ENCODE data around the gene BNIP3. TPM values are rescaled to one million over a fixed set of nuclear protein-coding genes. Genes with fewer than 3 reads are reported as not detected.

Gene BNIP3
- total RNA-seq, 4 donors from 2014 or later = 337 to 1,280 (median 583) TPM

DNA sequence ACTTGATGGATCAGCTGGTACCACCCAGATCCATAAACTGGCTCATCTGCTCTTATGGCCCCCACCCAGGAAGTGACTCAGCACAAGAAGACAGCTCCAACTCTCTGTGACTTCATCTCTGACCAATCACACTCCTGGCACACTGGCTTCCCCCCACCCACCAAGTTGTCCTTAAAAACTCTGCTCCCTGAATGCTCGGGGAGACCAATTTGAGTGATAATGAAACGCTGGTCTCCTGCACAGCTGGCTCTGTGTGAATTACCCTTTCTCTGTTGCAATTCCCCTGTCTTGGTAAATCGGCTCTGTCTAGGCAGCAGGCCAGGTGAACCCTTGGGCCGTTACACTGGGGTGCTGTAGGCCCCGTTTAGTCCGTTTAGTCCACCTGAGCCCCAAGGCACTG lies 23.4 kb upstream of the BNIP3 start:
- intact Hi-C loops (cut with DNase I; ENCODE audit: low total_unique reads) (no loop called here), in situ Hi-C loops (cut with MboI; ENCODE audit: low sequenced_read_pairs in 4 of 4) (no loop called here)
- Histone ChIP-seq H3K36me3 (no peaks in the 10 kb centered on the region), H3K9me3 (no peaks in the 10 kb centered on the region), H3K27ac (no peak overlapping the region), H3K4me3 (no peak overlapping the region), H3K27me3 (no peaks in the 10 kb centered on the region), H3K4me1 (peaks cover 9% of the 10 kb centered on the region in 2 donors)
- DNase-seq (no peak), ATAC-seq (no peak)
- TF ChIP-seq, protein P1, sequence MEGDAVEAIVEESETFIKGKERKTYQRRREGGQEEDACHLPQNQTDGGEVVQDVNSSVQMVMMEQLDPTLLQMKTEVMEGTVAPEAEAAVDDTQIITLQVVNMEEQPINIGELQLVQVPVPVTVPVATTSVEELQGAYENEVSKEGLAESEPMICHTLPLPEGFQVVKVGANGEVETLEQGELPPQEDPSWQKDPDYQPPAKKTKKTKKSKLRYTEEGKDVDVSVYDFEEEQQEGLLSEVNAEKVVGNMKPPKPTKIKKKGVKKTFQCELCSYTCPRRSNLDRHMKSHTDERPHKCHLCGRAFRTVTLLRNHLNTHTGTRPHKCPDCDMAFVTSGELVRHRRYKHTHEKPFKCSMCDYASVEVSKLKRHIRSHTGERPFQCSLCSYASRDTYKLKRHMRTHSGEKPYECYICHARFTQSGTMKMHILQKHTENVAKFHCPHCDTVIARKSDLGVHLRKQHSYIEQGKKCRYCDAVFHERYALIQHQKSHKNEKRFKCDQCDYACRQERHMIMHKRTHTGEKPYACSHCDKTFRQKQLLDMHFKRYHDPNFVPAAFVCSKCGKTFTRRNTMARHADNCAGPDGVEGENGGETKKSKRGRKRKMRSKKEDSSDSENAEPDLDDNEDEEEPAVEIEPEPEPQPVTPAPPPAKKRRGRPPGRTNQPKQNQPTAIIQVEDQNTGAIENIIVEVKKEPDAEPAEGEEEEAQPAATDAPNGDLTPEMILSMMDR (IDR thresholded peaks at IDR 0.05 in 4 of 5, conservative IDR thresholded peaks at IDR 0.05 in 1 of 5) = no peak
- no peak for TF ChIP-seq POLR2A (IDR thresholded peaks at IDR 0.05)

DNA sequence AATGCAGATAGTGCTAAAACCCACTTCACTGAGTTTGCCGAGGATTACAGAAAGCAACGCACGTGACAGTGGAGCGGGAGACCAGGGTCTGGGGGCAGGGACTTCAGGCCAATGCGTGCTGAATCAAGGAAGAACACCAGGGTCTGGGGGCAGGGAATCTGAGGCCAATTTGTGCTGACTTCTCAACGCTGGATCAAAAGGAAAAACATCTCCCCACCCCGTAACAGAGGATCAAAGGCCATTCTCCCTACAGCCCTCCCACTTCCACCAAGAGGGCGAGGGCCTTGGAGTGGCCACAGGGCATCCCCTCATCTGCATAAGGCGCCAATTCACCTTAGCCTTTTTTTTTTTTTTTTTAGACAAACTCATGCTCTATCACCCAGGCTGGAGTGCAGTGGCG lies 22.3 kb upstream of the BNIP3 start:
- in situ Hi-C loops (cut with MboI; ENCODE audit: low sequenced_read_pairs in 4 of 4) = no loop called here

DNA sequence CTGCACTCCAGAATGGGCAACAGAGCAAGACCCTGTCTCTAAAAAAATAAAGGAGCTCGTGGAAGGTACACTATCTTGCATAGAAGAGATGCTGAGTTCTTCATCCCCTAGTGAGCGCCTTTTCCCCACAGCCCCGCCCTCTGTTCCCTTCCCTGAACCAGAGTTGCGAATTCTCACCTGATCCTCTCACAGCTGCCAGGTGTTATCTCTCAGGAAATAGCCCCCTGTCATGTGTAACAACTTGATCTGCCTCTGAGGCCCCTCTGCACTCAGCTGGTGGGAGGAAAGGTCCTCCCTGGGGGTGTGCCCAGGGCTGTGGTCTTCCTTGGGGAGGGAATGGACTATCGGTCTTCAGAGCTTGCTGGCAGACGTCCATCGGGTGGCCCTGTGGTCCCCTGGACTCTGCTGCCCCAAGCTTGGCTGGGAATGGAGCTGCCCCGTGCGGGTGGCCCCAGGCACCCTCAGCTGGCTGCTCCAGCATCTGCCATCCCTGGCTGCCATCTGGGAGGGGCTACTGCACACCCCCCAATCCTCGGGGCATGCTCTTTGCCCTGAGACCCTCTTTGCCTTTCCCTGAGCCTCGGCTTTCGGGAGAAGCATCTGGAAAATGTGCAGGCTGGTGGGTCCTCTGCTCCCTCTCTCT lies 21.7 kb upstream of the BNIP3 start:
- Histone ChIP-seq H3K27ac (no peak overlapping the region), H3K27me3 (no peaks in the 10 kb centered on the region), H3K9me3 (no peaks in the 10 kb centered on the region), H3K36me3 (no peaks in the 10 kb centered on the region), H3K4me3 (no peak overlapping the region), H3K4me1 (peaks cover 5 to 11% of the 10 kb centered on the region in 2 donors)
- intact Hi-C loops (cut with DNase I; ENCODE audit: low total_unique reads) (no loop called here), in situ Hi-C loops (cut with MboI; ENCODE audit: low sequenced_read_pairs in 4 of 4) (no loop called here)
- ATAC-seq (no peak), DNase-seq (no peak)
- TF ChIP-seq, protein P1 (IDR thresholded peaks at IDR 0.05 in 4 of 5, conservative IDR thresholded peaks at IDR 0.05 in 1 of 5) = no peak
- TF ChIP-seq POLR2A (IDR thresholded peaks at IDR 0.05) = no peak

More for the DNA sequence above, 22.3 kb upstream of the BNIP3 start:
- Histone ChIP-seq H3K27me3 (no peaks in the 10 kb centered on the region), H3K9me3 (no peaks in the 10 kb centered on the region), H3K4me3 (no peak overlapping the region), H3K27ac (no peak overlapping the region), H3K36me3 (no peaks in the 10 kb centered on the region), H3K4me1 (peaks cover 0 to 4% of the 10 kb centered on the region in 2 donors)
- intact Hi-C loops (cut with DNase I; ENCODE audit: low total_unique reads) = no loop called here
- DNase-seq (no peak), ATAC-seq (no peak)
- TF ChIP-seq, protein P1 (IDR thresholded peaks at IDR 0.05 in 4 of 5, conservative IDR thresholded peaks at IDR 0.05 in 1 of 5) = no peak
- no peak for TF ChIP-seq POLR2A (IDR thresholded peaks at IDR 0.05)

DNA sequence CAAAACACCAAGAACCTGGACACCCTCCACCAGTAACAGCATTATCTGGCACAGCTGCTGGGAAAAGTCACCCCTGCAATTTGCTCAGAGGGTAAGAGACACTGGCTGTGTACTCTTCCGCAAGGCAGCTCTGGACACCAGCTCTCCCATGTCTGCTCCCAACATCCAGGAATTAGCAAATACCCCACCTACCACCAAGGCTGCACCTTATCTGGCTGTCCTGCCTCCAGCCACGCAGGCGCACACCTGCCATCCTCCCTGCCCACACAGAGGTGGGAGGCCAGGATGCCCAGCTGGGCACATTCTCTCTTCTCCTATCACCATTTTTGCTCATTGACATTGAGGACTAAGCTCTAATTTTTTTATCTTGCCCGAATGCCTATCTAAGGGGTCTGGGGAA lies 20.3 kb upstream of the BNIP3 start:
- no peak for ATAC-seq
- Histone ChIP-seq H3K4me1 (peaks cover 16 to 25% of the 10 kb centered on the region in 2 donors), H3K27me3 (no peaks in the 10 kb centered on the region), H3K9me3 (no peaks in the 10 kb centered on the region), H3K4me3 (no peak overlapping the region), H3K27ac (no peak overlapping the region), H3K36me3 (no peaks in the 10 kb centered on the region)
- in situ Hi-C loops (cut with MboI; ENCODE audit: low sequenced_read_pairs in 4 of 4) (no loop called here), intact Hi-C loops (cut with DNase I; ENCODE audit: low total_unique reads) (no loop called here)
- no peak for TF ChIP-seq POLR2A (IDR thresholded peaks at IDR 0.05)
- TF ChIP-seq, protein P1 (IDR thresholded peaks at IDR 0.05 in 4 of 5, conservative IDR thresholded peaks at IDR 0.05 in 1 of 5) = no peak
- no peak for DNase-seq
